OCI-LY7 (cell line): ENCODE results near the gene TLE6. TPM values are rescaled to one million over a fixed set of nuclear protein-coding genes. Genes with fewer than 3 reads are reported as not detected.
"Not testable (repeated sequence)": the region's sequence is repeated elsewhere in the genome, so short reads cannot be mapped to it uniquely, and the experiment has no call there.

ENCODE experiments used
- BruUV-seq: library from RNA; stranded (reverse); fragments of 400-500 nt; replicated peaks from 2 replicates; lab custom pipeline; 2021; lab: Mats Ljungman, UMichigan
- CTCF ChIA-PET: fragments of 300-600 bp; sonication (Branson Sonifier 250); formaldehyde crosslinking; loops from one replicate; lab custom pipeline; 2022; ENCODE audit warnings: antibody characterized with exemption; ENCODE audit not compliant: unreplicated experiment; lab: Charles Lee
- POLR2A ChIA-PET: fragments of 300-600 bp; sonication (Branson Sonifier 250); formaldehyde crosslinking; loops from one replicate; lab custom pipeline; 2022; ENCODE audit warnings: antibody characterized with exemption; lab: Charles Lee
- DNase-seq: peaks from one replicate; pipeline ENCODE4 v3.0.0-alpha.2; 2015; ENCODE audit warnings: low spot score
- H2AFZ ChIP-seq: fragments of 200-600 bp; sonication (generic), shearing (Covaris generic); 2 replicates; pipeline ENCODE4 v1.6.1; 2014; ENCODE audit warnings: mild to moderate bottlenecking, antibody characterized with exemption, low read length, moderate library complexity
- H3K27ac ChIP-seq: fragments of 200-600 bp; sonication (generic); 2 replicates; pipeline ENCODE4 v1.5.1; 2014; ENCODE audit warnings: mixed run types, low read depth, mild to moderate bottlenecking, moderate library complexity, low read length, inconsistent platforms; ENCODE audit not compliant: poor library complexity, severe bottlenecking
- H3K36me3 ChIP-seq: fragments of 200-600 bp; sonication (generic); 2 replicates; pipeline ENCODE4 v1.6.1; 2014; ENCODE audit warnings: mild to moderate bottlenecking, antibody characterized with exemption, low read length, moderate library complexity, mixed read lengths; ENCODE audit not compliant: insufficient read depth
- H3K4me1 ChIP-seq: fragments of 200-600 bp; sonication (generic); 2 replicates; pipeline ENCODE4 v1.5.1; 2014; ENCODE audit warnings: mild to moderate bottlenecking, low read length; ENCODE audit not compliant: insufficient read depth, poor library complexity, severe bottlenecking
- H3K4me2 ChIP-seq: fragments of 200-600 bp; sonication (generic); 2 replicates; pipeline ENCODE4 v1.6.1; 2014; ENCODE audit warnings: mild to moderate bottlenecking, low read length
- H3K4me3 ChIP-seq: fragments of 200-600 bp; sonication (generic); 2 replicates; pipeline ENCODE4 v1.5.1; 2014; ENCODE audit warnings: mild to moderate bottlenecking, low read depth, low read length; ENCODE audit not compliant: poor library complexity, severe bottlenecking
- H3K79me2 ChIP-seq: fragments of 200-600 bp; sonication (generic); 2 replicates; pipeline ENCODE4 v1.6.1; 2016; ENCODE audit warnings: low read depth, mild to moderate bottlenecking, low read length, moderate library complexity, mixed read lengths; ENCODE audit not compliant: insufficient read depth
- H3K9me2 ChIP-seq: fragments of 200-600 bp; sonication (generic); 2 replicates; pipeline ENCODE4 v1.6.1; 2016; ENCODE audit warnings: mild to moderate bottlenecking, low read length, mixed read lengths; ENCODE audit not compliant: insufficient read depth
- H3K9me3 ChIP-seq: fragments of 200-600 bp; sonication (generic); 2 replicates; pipeline ENCODE4 v1.6.1; 2014; ENCODE audit warnings: mild to moderate bottlenecking, mixed run types, low read length, mixed read lengths
- H4K20me1 ChIP-seq: fragments of 200-600 bp; sonication (generic); 2 replicates; pipeline ENCODE4 v1.6.1; 2014; ENCODE audit warnings: mild to moderate bottlenecking, antibody characterized with exemption, low read length, moderate library complexity, mixed read lengths; ENCODE audit not compliant: insufficient read depth
- EZH2phosphoT487 ChIP-seq: fragments of 200-600 bp; sonication (generic); IDR thresholded peaks from 2 replicates; pipeline ENCODE4 v1.6.1; 2018; ENCODE audit warnings: low read depth, borderline replicate concordance, mild to moderate bottlenecking, mixed run types, antibody characterized with exemption, low read length, moderate library complexity, mixed read lengths
- intact Hi-C: fragments of 100-400 bp; cut with micrococcal nuclease; formaldehyde crosslinking; loops from one replicate; pipeline ENCODE4 v1.10.0; 2022; ENCODE audit not compliant: unreplicated experiment
- total RNA-seq, 2 experiments: library from RNA; depleted of rRNA in 1 of 2; stranded (reverse); fragments of >200 nt in 1 of 2; shearing (Covaris generic) in 1 of 2; gene quantifications; 2 replicates each; pipeline ENCODE4 v1.2.3, GENCODE V29; 2014 to 2022
- TF ChIP-seq, protein P1 (sequence below): fragments of 200-600 bp; sonication (generic); conservative IDR thresholded peaks from 2 replicates; pipeline ENCODE4 v1.5.1; 2014; ENCODE audit warnings: mild to moderate bottlenecking, antibody characterized with exemption, low read length, moderate library complexity, mixed read lengths

The TLE6 gene
- total RNA-seq, 2 experiments from 2014 or later, result 15.9 to 21.5 TPM

DNA sequence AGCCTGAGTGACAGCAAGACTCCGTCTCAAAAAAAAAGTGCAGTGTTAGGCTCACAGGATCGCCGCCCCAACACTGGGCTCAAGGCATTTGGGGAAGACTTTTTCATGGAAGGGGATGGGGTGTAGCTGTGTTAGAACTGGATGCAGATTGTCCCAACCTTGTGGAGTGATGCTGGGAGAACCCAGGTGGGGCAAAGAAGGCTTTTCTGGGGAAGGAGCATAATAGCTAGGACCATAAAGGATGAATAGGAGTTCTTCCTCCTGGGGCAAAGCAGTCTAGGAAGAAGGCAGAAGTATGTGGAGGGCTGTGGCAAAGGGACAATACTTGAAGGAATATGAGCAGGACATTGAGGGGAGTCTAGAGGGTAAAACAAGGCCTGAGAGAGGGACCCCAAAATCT is 11.2 kb downstream of the TLE6 start:
- peaks cover 7% of the 10 kb centered on the region for H3K4me1 ChIP-seq
- H2AFZ ChIP-seq, result no peak overlapping the region
- TF ChIP-seq EZH2phosphoT487, result no peak
- TF ChIP-seq, protein P1, sequence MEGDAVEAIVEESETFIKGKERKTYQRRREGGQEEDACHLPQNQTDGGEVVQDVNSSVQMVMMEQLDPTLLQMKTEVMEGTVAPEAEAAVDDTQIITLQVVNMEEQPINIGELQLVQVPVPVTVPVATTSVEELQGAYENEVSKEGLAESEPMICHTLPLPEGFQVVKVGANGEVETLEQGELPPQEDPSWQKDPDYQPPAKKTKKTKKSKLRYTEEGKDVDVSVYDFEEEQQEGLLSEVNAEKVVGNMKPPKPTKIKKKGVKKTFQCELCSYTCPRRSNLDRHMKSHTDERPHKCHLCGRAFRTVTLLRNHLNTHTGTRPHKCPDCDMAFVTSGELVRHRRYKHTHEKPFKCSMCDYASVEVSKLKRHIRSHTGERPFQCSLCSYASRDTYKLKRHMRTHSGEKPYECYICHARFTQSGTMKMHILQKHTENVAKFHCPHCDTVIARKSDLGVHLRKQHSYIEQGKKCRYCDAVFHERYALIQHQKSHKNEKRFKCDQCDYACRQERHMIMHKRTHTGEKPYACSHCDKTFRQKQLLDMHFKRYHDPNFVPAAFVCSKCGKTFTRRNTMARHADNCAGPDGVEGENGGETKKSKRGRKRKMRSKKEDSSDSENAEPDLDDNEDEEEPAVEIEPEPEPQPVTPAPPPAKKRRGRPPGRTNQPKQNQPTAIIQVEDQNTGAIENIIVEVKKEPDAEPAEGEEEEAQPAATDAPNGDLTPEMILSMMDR, result no peak
- H3K9me3 ChIP-seq, result no peaks in the 10 kb centered on the region
- no peak for DNase-seq
- no TSS peak for BruUV-seq
- no peak overlapping the region for H3K27ac ChIP-seq
- intact Hi-C loops, result no loop called here
- no peaks in the 10 kb centered on the region for H4K20me1 ChIP-seq
- H3K79me2 ChIP-seq, result no peaks in the 10 kb centered on the region
- ChIA-PET POLR2A (interaction anchor here (0.7 kb wide), 1 partner anchor 106 kb away, joined by 4 read pairs; no protein-coding TSS in a partner anchor), CTCF (no interaction called here)
- H3K9me2 ChIP-seq, result no peaks in the 10 kb centered on the region
- no peak overlapping the region for H3K4me2 ChIP-seq
- no peak overlapping the region for H3K4me3 ChIP-seq
- H3K36me3 ChIP-seq, result no peaks in the 10 kb centered on the region

DNA sequence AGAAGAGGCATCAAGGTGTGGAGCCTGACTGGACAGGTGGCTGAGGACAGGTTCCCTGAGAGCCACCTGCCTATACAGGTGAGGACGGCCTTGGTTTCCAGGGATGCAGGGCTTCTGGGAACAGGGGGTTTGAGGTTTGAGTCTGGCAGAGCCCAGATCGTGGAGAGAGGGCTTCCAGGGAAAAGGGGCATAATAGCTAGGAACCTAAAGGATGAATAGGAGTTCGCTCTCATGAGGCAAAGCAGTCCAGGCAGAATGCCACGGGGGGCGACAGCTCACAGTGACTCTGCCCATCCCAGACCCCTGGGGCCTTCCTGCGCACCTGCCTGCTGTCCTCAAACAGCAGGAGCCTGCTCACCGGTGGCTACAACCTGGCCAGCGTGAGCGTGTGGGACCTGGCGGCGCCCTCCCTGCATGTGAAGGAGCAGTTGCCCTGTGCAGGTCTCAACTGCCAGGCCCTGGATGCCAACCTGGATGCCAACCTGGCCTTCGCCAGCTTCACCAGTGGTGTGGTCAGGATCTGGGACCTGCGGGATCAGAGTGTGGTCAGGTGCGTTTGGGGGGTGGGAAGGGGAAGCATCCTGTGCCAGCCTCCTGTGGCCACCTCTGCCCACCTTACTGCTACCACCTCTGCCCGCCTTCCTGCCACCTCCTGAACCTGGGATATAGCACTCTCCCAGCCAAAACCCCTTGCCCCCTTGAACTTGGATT is 12.0 kb downstream of the TLE6 start:
- H3K9me2 ChIP-seq, result no peaks in the 10 kb centered on the region
- BruUV-seq, result no TSS peak
- H3K27ac ChIP-seq, result no peak overlapping the region
- no peaks in the 10 kb centered on the region for H3K36me3 ChIP-seq
- H3K79me2 ChIP-seq, result no peaks in the 10 kb centered on the region
- intact Hi-C loops, result no loop called here
- no peaks in the 10 kb centered on the region for H3K4me1 ChIP-seq
- TF ChIP-seq, protein P1, result no peak
- TF ChIP-seq EZH2phosphoT487, result no peak
- ChIA-PET POLR2A (no interaction called here), CTCF (no interaction called here)
- no peaks in the 10 kb centered on the region for H4K20me1 ChIP-seq
- H3K4me2 ChIP-seq, result no peak overlapping the region
- H3K9me3 ChIP-seq, result no peaks in the 10 kb centered on the region
- DNase-seq, result no peak
- no peak overlapping the region for H2AFZ ChIP-seq
- H3K4me3 ChIP-seq, result no peak overlapping the region

DNA sequence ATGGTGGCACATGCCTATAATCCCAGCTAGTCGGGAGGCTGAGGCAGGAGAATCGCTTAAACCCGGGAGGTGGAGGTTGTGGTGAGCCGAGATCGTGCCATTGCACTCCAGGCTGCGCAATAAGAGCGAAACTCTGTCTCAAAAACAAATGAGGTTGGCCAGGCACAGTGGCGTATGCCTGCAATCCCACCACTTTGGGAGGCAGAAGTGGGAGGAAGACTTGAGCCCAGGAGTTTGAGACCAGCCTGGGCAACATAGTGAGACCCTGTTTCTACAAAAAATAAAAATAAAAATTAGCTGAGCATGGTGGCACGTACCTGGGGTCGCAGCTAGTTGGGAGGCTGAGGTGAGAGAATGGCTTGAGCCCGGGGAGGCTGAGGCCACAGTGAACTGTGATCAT is 15.0 kb downstream of the TLE6 start:
- DNase-seq, POLR2A ChIA-PET, H3K36me3 ChIP-seq, H3K9me3 ChIP-seq, H3K4me2 ChIP-seq, H3K79me2 ChIP-seq, H3K27ac ChIP-seq, BruUV-seq, H4K20me1 ChIP-seq, H2AFZ ChIP-seq, intact Hi-C loops, H3K4me3 ChIP-seq, H3K9me2 ChIP-seq, H3K4me1 ChIP-seq: not testable (repeated sequence)
- CTCF ChIA-PET, result interaction anchor here (0.6 kb wide), 1 partner anchor 1482 kb away, joined by 3 read pairs; no protein-coding TSS in a partner anchor
